NCI-H146 treated with DMSO at 0.1 percent for 48 hours (cell line): Measurements from ENCODE around the gene DYNC1H1.
"Not testable (repeated sequence)": the region's sequence is repeated elsewhere in the genome, so short reads cannot be mapped to it uniquely, and the experiment has no call there.

Experiments used
- DNase-seq: peaks from one replicate; lab custom pipeline; 2025; ENCODE audit not compliant: unreplicated experiment; lab: John Stamatoyannopoulos, UW

Gene DYNC1H1

GRCh38 chr14:102058146-102058545, 93.8 kb downstream of the DYNC1H1 start:
- DNase-seq, result no peak

- no peak for DNase-seq
Observed at GRCh38 chr14:102058961-102059360, 94.6 kb downstream of the DYNC1H1 start.

DNA sequence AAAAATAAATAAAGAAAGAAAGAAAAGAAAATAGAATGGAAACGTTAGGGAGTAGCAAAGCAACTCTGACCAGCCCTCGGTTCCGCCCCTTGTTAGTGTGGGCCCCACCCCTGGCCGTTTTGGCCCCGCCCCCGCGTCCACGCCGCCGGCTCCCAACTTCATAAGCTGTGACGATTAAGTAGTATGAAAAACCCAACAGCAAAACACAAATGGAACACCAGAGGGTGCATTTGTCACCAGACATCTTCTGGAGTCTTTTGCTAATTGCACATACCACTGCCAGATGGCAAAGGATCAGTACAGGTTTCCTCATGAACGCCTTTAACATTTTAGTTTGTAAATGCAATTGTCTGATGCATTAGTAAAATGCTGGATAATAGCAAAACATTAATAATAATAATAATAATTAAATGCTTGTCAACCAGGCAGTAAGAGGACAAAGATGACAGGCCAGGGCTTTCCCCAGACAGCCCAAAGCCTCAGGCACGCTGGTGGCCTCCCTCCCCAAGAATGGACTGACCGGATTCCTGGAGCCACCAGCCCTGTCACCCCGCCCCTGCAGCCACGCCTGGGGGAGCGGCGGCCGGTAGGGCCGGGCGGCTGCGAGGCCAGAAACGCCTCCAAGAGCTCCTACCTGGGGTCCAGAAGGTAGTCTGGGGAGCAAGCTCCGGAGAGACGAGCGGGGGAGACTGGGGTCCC, 98.9 kb downstream of the DYNC1H1 start:
- peak; percentile 59 for DNase-seq

DNA sequence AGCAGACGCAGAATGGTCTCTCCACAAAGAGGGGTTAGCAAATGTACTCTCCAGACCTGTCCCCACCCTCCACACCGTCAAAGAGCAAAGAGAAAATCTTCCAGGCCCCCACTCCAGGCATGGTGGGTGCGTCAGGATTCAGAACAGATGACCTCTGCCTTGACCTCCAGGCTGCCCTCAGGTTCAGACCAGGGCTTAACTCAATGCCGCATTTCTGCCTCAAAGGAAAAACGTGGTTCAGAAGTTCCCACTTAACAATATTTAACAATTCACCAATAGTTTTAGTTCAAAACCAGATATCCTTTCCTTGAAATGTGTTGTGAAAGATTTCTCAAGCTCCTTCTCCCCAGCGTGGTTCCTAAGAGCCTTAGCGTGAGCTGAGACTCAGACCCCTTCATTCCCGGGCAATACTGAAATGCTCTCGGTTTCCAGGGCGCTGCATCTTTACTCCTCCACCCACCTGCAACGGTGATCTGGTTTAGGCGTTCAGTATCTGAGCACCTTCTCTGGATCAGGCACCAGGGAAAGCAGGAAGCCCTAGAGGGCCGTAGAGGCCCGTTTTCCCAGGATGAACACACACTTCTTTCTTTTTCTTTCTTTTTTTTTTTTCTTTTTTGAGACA, 99.5 kb downstream of the DYNC1H1 start:
- no peak for DNase-seq

GRCh38 chr14:102064590-102064989, 100.2 kb downstream of the DYNC1H1 start:
- DNase-seq, result not testable (repeated sequence)

DNA sequence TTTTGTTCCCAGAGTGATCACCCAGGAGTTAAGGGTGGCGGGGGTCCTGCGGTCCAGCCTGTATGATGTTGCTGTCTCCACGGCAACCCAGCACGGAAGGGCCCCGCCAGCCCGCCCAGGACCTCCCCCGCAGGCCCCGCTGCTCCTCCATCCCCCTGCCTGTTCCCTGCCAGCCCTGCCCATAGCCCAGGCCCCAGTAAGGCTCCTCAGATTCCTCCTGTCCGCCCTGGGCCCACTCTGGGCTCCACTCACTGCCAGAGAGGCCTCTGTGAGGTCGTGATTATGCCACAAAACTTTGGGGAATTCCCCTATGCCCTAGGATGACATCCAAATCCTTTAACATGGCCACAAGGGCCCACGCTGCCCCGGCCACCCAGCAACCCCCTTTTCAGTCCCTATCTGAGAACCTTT, 101.7 kb downstream of the DYNC1H1 start:
- DNase-seq, result no peak

DNA sequence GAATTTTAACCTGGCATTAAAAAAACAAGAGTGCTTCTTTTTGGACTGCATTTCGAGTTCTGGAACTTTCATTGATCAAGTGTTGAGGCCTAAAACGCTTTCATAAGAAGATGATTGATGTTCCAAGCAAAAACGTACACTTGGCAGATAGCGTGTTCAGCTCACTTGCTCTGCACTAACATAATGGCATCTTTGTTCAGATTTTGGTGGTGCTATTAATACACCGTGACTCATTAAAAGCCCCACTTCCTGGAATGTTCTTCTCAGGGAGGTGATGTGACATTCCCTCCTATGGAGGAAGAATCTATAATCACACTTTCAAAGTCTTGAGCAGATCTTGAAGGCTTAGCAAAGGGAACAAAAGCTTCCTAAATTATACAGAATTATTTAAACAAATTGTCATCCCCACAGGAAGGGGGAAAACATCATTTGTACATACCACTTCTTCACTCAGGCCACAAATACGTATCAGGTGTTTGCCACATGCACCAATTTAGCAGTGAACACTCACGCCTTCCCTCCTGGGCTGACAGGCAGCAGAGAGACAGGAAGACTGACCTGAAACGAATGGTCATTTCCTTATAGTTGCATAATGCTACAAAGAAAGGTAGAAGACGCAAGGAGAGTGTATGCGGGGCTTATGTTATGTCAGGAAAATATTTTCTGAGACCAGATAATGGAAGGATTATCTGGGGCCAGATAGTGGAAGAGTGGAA, 107.1 kb downstream of the DYNC1H1 start:
- no peak for DNase-seq

DNA sequence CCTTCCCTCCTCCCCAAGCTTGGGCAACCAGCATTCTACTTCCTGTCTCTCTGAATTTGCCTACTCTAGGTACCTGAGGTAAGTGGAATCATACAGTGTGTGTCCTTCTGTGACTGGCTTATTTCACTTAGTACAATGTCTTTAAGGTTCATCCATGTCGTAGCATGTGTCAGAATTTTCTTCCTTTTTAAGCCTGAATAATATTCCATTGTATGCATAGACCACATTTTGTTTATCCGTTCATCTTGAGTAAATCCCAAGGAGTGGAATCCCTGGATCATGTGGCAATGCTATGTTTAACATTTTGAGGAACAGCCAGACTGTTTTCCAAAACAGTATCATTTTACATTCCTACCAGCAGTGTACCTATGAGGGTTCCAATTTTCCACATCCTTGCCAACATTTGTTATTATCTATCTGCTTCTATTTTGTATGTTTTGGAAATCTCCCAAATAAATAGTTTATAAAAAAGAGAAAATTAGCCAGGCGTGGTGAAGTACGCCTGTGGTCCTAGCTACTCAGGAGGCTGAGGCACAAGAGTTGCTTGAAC, 110.1 kb downstream of the DYNC1H1 start:
- DNase-seq, result no peak

- DNase-seq, result no peak
Observed at GRCh38 chr14:102075155-102075554, 110.8 kb downstream of the DYNC1H1 start.

DNA sequence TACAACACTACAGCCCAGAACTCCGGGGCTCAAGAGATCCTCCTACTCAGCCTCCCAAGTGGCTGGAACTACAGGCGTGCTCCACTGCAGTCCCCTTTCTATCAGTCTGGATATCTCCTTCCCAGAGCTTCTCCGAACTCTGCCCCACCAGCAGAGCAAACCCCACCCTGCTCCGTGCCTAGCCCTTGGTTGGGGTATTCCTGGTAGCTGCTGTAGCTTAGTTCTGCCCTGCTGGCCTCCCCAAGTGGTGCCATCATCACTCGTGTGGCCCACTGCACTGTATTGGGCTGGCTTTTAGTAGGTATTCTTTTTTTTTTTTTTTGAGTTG, 113.0 kb downstream of the DYNC1H1 start:
- no peak for DNase-seq

- DNase-seq, result not testable (repeated sequence)
Observed at GRCh38 chr14:102078361-102078791, 114.0 kb downstream of the DYNC1H1 start.

DNA sequence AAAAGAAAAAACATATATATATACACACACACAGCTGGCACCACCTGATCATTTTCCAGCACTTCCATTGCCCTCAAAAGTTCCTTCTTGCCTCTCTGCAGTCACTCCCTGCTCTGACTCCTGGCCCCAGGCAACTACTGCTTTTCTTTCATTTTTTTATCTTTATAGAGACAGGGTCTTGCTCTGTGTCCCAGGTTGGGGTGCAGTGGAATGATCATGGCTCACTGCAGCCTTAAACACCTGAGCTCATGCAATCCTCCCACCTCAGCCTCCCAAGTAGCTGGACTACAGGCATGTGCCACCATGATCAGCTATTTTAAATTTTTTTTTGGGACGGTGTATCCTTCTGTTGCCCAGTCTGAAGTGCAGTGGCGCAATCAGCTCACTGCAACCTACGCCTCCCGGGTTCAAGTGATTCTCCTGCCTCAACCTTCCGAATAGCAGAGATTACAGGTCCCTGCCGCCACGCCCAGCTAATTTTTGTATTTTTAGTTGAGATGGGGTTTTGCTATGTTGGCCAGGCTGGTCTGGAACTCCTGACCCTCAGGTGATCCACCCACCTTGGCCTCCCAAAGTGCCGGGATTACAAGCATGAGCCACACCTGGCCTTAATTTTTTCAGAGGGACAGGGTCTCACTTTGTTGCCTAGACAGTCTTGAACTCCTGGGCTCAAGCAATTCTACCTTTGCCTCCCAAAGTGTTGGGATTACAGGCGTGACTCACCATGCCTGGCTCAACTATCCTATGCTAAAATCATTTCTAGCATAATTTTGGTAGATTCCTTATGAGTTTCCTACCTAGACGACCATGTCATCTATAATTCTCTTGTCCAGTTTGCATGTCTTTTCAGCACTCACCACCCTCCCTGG, 114.7 kb downstream of the DYNC1H1 start:
- no peak for DNase-seq

- DNase-seq, result no peak
Observed at GRCh38 chr14:102079700-102079979, 115.3 kb downstream of the DYNC1H1 start.

DNA sequence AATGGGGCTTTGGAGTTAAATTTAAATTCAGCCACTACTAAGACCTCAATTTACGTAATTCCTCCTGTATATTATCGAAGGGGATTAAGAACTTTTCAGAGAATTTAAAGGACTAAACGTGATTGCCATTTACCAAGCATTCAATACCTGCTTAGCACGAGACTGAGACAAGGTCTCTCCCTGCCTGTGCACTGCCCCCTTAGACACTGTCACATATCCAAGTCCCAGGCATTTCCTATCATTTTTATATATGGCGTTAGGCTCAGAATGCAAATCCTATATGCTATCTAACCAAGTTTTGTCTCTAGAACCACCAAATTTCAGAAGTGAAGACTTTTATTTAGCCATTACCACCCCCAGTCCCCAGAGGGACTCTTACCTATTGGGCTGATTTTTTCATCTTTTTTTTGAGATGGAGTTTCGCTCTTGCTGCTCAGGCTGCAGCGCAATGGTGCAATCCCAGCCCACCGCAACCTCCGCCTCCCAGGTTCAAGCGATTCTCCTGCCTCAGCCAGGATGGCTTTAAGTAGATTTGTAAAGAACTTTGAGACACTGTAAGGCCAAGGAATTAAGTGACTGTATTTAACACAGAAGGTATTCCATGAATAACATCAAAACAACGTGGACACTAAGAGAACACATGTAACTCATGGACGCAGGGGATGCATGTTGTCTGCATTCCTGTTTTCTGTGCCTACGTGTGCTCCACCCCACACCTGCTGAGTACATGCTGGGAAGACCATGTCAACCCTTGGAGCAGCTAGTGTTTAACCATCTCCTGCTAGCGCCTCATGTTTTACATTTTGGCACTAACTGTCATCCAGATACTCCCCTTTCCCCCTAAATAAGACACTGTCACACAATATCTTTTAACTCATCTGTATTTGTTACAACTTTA, 116.1 kb downstream of the DYNC1H1 start:
- DNase-seq, result no peak

- DNase-seq, result no peak
Observed at GRCh38 chr14:102081231-102082080, 117.1 kb downstream of the DYNC1H1 start.

DNA sequence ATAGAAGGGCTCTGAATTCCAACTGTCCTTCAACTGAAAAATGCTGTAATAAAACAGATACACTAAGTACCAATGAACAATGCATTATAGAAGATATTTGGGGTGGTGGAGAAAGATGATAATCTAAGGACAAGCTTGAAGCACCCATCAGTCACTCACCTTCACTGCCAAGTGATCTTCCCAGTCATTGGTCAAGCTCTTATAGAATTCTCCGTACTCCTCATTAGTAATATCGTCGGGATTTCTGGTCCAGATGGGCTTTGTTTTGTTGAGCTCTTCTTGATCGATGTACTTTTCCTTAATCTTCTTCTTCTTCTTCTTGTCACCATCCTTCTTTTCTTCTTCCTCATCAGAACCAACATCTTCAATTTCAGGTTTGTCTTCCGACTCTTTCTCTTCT, 120.1 kb downstream of the DYNC1H1 start:
- DNase-seq, result not testable (repeated sequence)

DNA sequence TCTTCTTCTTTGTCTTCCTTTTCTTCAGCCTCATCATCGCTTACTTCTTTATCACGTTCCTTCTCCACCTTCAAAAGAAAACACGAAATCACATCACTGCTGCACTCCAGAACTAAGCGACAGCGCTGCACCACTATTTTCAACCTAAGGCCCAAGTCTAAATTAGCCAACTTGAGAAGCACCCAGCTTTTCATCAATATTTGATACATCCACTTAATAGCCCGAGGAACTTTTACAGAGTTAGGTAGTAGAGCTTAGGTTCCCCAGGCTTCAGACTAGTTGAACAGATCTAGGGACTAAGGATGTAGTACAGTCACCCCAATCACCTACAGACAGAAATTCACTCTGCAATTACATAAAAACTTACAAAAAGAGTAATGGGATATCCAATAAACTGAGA, 120.6 kb downstream of the DYNC1H1 start:
- no peak for DNase-seq

DNA sequence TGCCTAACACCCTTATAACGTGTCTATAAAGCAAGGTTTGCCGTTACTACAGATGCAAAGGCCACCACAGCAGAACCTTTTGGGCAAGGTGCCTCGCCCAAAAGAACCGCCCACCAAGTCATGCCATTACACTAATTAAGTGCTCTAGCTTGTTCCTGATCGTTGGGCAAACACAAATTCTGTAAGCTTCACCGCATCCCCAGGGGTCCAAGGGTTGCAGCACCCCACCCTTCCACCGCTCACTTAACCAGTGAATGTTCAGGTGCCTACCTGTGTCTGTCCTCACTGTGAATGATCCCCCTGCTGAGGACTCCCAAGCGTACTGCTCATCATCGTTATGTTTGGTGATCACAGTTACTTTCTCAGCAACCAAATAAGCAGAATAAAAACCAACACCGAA, 121.1 kb downstream of the DYNC1H1 start:
- DNase-seq, result no peak

DNA sequence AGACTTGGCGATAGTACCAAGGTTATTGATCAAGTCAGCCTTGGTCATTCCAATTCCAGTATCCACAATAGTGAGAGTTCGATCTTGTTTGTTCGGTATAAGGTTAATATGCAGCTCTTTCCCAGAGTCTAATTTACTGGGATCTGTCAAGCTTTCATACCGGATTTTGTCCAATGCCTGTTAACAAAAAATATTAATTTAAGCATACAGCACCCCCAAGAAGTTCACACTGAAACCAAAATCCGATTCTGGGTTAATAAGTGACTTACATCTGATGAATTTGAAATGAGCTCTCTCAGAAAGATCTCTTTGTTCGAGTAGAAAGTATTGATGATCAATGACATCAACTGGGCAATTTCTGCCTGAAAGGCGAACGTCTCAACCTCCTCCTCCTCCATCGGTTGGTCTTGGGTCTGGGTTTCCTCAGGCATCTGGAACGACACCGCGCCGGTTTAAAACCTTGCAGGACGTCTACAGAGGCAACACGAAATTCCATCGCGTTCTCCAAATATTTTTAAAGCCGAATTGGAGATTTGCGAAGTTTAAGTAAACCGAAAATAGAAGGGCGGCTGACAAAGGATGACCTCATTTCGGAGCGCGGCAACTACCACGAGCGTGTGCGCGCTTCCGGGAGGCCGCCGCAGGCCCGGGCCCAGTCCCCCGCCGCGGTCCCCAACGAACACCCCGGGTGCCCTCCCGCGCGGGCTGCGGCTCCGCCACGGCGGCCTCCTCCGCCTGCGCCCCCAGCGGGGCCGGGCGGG, 121.8 kb downstream of the DYNC1H1 start:
- peak; percentile 3 for DNase-seq
